PC-3 (cell line): Measurements from ENCODE around the gene NMRK2. TPM values are rescaled to one million over a fixed set of nuclear protein-coding genes. Genes with fewer than 3 reads are reported as not detected.

Source experiments
- ATAC-seq: fragments of 200-7000 bp; cut with Tn5 transposase; 2 replicates; pipeline ENCODE4 v1.9.1; 2020; ENCODE audit warnings: mild to moderate bottlenecking, moderate library complexity
- BruUV-seq: library from RNA; stranded (reverse); fragments of 400-500 nt; replicated peaks from 2 replicates; lab custom pipeline; 2021; lab: Mats Ljungman, UMichigan
- CTCF ChIA-PET: fragments of 300-600 bp; sonication (Branson Sonifier 250); formaldehyde crosslinking; loops from one replicate; lab custom pipeline; 2022; ENCODE audit warnings: antibody characterized with exemption; lab: Charles Lee
- POLR2A ChIA-PET: fragments of 300-600 bp; sonication (Branson Sonifier 250); formaldehyde crosslinking; loops from one replicate; lab custom pipeline; 2022; ENCODE audit warnings: antibody characterized with exemption; ENCODE audit not compliant: unreplicated experiment; lab: Charles Lee
- DNase-seq: peaks from one replicate; pipeline ENCODE4 v3.0.0-alpha.2; 2015
- H2AFZ ChIP-seq: fragments of 300-600 bp; sonication (generic); 2 replicates; pipeline ENCODE4 v1.6.0; 2016; ENCODE audit warnings: antibody characterized with exemption, low read length
- H3F3A ChIP-seq: fragments of 300-600 bp; sonication (generic); one replicate; pipeline ENCODE4 v1.6.0; 2017; ENCODE audit warnings: antibody characterized with exemption, low read length, control low read depth, mild to moderate bottlenecking; ENCODE audit not compliant: unreplicated experiment
- H3K27ac ChIP-seq: fragments of 300-600 bp; sonication (generic); 2 replicates; pipeline ENCODE4 v1.5.1; 2016; ENCODE audit warnings: mild to moderate bottlenecking, low read length
- H3K27me3 ChIP-seq: fragments of 300-600 bp; sonication (generic); 2 replicates; pipeline ENCODE4 v1.6.1; 2016; ENCODE audit warnings: low read length, mixed read lengths
- H3K36me3 ChIP-seq: fragments of 300-600 bp; sonication (generic); 2 replicates; pipeline ENCODE4 v1.6.1; 2016; ENCODE audit warnings: low read depth, mixed run types, low read length, mixed read lengths
- H3K4me1 ChIP-seq: fragments of 300-600 bp; sonication (generic); 2 replicates; pipeline ENCODE4 v1.5.1; 2016; ENCODE audit warnings: low read length; ENCODE audit not compliant: insufficient read depth
- H3K4me2 ChIP-seq: fragments of 300-600 bp; sonication (generic); 2 replicates; pipeline ENCODE4 v1.6.0; 2016; ENCODE audit warnings: low read length
- H3K4me3 ChIP-seq: fragments of 300-600 bp; sonication (generic); 2 replicates; pipeline ENCODE4 v1.5.1; 2016; ENCODE audit warnings: mild to moderate bottlenecking, low read length, mixed read lengths
- H3K79me2 ChIP-seq: fragments of 300-600 bp; sonication (generic); 2 replicates; pipeline ENCODE4 v1.6.1; 2017; ENCODE audit warnings: low read length, mixed read lengths
- H3K9ac ChIP-seq: fragments of 300-600 bp; sonication (generic); 2 replicates; pipeline ENCODE4 v1.6.0; 2016; ENCODE audit warnings: mild to moderate bottlenecking, low read length
- H3K9me2 ChIP-seq: fragments of 300-600 bp; sonication (generic); replicated peaks from 2 replicates; pipeline ENCODE4 v1.6.1; 2016; ENCODE audit warnings: mixed run types, low read length, mixed read lengths
- H3K9me3 ChIP-seq: fragments of 300-600 bp; sonication (generic); 2 replicates; pipeline ENCODE4 v1.6.1; 2016; ENCODE audit warnings: low read length, mixed read lengths
- H4K20me1 ChIP-seq: fragments of 300-600 bp; sonication (generic); 2 replicates; pipeline ENCODE4 v1.6.1; 2016; ENCODE audit warnings: low read length, mixed read lengths
- EZH2 ChIP-seq: fragments of 300-600 bp; sonication (generic); IDR thresholded peaks from one replicate; pipeline ENCODE4 v1.6.1; 2017; ENCODE audit warnings: antibody characterized with exemption, mild to moderate bottlenecking, low read length; ENCODE audit not compliant: unreplicated experiment
- EZH2phosphoT487 ChIP-seq: fragments of 300-600 bp; sonication (generic); IDR thresholded peaks from 2 replicates; pipeline ENCODE4 v1.6.1; 2018; ENCODE audit warnings: mild to moderate bottlenecking, antibody characterized with exemption, low read length, borderline replicate concordance
- intact Hi-C: fragments of 100-400 bp; cut with micrococcal nuclease; formaldehyde crosslinking; loops from 2 replicates; pipeline ENCODE4 v1.9.0; 2023
- total RNA-seq: library from RNA; depleted of rRNA; stranded (reverse); fragments of >200 nt; gene quantifications from 2 replicates; pipeline ENCODE4 v1.2.3, GENCODE V29; 2014
- TF ChIP-seq, protein P1 (sequence below): fragments of 300-600 bp; sonication (generic); conservative IDR thresholded peaks from 2 replicates; pipeline ENCODE4 v1.5.1; 2017; ENCODE audit warnings: antibody characterized with exemption, low read depth, mild to moderate bottlenecking, low read length

Gene NMRK2
- total RNA-seq, 1 experiment from 2014 or later, result not detected

DNA sequence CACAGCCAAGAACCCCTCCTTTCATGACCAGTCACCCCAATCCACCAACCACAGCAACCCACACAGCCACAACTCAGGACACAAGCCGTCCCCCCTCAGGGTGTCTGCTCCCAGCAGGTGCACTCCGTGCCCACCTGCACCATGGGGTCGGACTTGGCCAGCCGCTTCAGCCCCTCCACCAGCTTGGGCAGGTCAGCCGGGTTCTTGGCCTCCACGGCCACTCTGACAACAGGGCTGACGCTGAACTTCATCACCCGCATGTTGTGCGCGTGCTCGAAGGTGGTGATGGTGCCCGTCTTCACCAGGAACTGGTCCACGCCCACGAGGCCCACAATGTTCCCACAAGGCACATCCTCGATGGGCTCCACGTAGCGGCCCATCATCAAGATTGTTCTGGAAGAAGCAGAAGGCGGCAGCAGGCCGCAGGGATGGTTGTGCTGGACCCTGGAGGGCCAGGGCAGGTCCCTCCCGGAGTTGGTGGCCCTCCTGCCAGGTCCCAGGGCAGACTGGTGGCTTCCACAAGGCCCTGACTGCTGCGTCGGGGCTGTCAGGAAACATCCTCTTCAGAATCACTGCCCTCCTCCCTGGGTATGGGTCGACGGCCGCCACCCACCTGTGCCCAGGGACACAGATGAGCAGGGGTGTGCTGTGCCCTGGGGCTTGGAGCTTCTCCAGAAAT, 46.9 kb downstream of the NMRK2 start:
- H3K36me3 ChIP-seq, result peaks cover 90% of the 10 kb centered on the region
- no peak for ATAC-seq

DNA sequence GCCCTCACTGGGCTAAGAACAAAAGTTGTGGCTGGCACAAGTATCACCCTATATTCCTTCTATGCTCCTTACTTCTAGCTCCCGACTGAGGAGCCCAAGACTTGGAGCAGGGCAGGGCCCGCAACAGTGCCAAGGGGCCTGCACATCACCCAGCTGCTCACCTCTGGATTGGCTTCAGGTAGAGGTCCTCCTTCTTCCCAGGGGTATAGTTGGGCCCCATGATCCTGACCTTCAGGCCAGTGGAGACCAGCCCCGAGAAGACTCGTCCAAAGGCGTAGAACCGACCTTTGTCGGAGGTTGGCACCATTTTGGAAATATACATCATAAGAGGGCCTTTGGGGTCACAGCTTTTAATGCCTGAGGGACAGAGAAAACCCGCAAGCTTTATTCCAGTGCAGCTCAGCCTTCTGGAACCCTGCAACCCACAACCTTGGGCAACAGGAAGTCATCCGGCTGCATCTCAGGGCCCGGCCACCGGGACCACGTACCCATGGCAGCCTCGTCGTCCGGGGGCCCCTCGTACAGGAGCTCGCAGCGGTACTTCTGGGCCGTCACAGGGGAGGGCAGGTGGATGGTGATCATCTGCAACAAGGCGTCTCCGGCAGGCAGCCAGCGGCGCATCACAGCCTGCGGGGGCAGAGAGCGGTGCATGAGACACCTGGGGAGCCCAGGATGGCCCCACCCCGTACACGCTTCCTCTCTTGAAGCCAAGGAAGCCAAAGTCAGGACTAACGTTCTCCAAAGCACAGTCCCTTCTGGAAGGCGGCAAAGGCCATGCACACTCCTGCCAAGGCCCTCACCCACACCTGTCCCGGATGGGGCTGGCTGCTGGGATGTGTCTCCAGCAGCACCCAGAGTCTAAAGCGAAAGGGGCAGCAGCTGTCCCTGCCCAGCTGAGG, 47.7 kb downstream of the NMRK2 start:
- Histone ChIP-seq H3K27me3 (no peaks in the 10 kb centered on the region), H3F3A (peaks cover 3% of the 10 kb centered on the region), H3K9me2 (no peaks in the 10 kb centered on the region), H3K4me2 (no peak overlapping the region), H4K20me1 (peaks cover 88% of the 10 kb centered on the region), H3K36me3 (peaks cover 87% of the 10 kb centered on the region), H3K4me1 (peaks cover 11% of the 10 kb centered on the region), H3K9ac (no peak overlapping the region), H3K9me3 (no peaks in the 10 kb centered on the region), H2AFZ (no peak overlapping the region), H3K79me2 (peaks cover 70% of the 10 kb centered on the region), H3K27ac (no peak overlapping the region), H3K4me3 (no peak overlapping the region)
- no TSS peak for BruUV-seq
- ChIA-PET POLR2A (no interaction called here), CTCF (no interaction called here)
- ATAC-seq (no peak), DNase-seq (no peak)
- intact Hi-C loops, result no loop called here
- TF ChIP-seq EZH2, result no peak
- TF ChIP-seq, protein P1, sequence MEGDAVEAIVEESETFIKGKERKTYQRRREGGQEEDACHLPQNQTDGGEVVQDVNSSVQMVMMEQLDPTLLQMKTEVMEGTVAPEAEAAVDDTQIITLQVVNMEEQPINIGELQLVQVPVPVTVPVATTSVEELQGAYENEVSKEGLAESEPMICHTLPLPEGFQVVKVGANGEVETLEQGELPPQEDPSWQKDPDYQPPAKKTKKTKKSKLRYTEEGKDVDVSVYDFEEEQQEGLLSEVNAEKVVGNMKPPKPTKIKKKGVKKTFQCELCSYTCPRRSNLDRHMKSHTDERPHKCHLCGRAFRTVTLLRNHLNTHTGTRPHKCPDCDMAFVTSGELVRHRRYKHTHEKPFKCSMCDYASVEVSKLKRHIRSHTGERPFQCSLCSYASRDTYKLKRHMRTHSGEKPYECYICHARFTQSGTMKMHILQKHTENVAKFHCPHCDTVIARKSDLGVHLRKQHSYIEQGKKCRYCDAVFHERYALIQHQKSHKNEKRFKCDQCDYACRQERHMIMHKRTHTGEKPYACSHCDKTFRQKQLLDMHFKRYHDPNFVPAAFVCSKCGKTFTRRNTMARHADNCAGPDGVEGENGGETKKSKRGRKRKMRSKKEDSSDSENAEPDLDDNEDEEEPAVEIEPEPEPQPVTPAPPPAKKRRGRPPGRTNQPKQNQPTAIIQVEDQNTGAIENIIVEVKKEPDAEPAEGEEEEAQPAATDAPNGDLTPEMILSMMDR, result no peak

More for the DNA sequence above, 46.9 kb downstream of the NMRK2 start:
- no peak overlapping the region for H3K27ac ChIP-seq
- H3K9me2 ChIP-seq, result no peaks in the 10 kb centered on the region
- no peak overlapping the region for H3K9ac ChIP-seq
- no peak overlapping the region for H2AFZ ChIP-seq
- H3K27me3 ChIP-seq, result no peaks in the 10 kb centered on the region
- TF ChIP-seq, protein P1, result no peak
- no peak for TF ChIP-seq EZH2
- no peak for TF ChIP-seq EZH2phosphoT487
- H3K9me3 ChIP-seq, result no peaks in the 10 kb centered on the region
- peaks cover 3% of the 10 kb centered on the region for H3F3A ChIP-seq
- ChIA-PET POLR2A (no interaction called here), CTCF (no interaction called here)
- BruUV-seq, result no TSS peak
- no peak overlapping the region for H3K4me2 ChIP-seq
- peaks cover 65% of the 10 kb centered on the region for H3K79me2 ChIP-seq
- no peak overlapping the region for H3K4me3 ChIP-seq
- intact Hi-C loops, result no loop called here
- H3K4me1 ChIP-seq, result peaks cover 10% of the 10 kb centered on the region
- peaks cover 90% of the 10 kb centered on the region for H4K20me1 ChIP-seq
- DNase-seq, result no peak
